ENCODE data around the gene KAZALD1.

KAZALD1 gene

GRCh38 chr10:101044117-101044516, 17.7 kb upstream of the KAZALD1 start:
- Histone ChIP-seq H2BK5ac (ENCODE audit: low read depth, low read length, poor library complexity, severe bottlenecking) (no peak overlapping the region), H2AK5ac (ENCODE audit: low read length, severe bottlenecking) (no peak overlapping the region)
- 71% methylated on average over 2 of the region's 2 CpGs for WGBS

GRCh38 chr10:101046332-101047238, 15.2 kb upstream of the KAZALD1 start:
- H2BK15ac ChIP-seq (ENCODE audit: low read depth, poor library complexity, severe bottlenecking), result no peak overlapping the region
- H3K18ac ChIP-seq (ENCODE audit: low read depth in 1 of 2, low read length in 2 of 2), result no peak overlapping the region
- H3K9ac ChIP-seq (ENCODE audit: low read length), result no peak overlapping the region
- H2BK5ac ChIP-seq (ENCODE audit: low read depth, low read length, poor library complexity, severe bottlenecking), result no peak overlapping the region
- H2AK5ac ChIP-seq (ENCODE audit: low read length, severe bottlenecking), result no peak overlapping the region
- H4K91ac ChIP-seq (ENCODE audit: low read length), result no peak overlapping the region
- H3K27me3 ChIP-seq (ENCODE audit: control insufficient read depth in 1 of 2, insufficient read depth in 1 of 2, low read length in 2 of 2), result peaks cover 46 to 50% of the 10 kb centered on the region in 2 experiments
- no peak for DNase-seq
- H2BK120ac ChIP-seq (ENCODE audit: low read depth, low read length), result no peak overlapping the region
- H3K9me3 ChIP-seq (ENCODE audit: control insufficient read depth, low read length), result no peaks in the 10 kb centered on the region
- no peak overlapping the region for H3K27ac ChIP-seq (ENCODE audit: low read length, poor library complexity, severe bottlenecking)
- peak overlapping the region in 1 of 2 experiments; percentile 28 for H3K23ac ChIP-seq (ENCODE audit: low read length in 2 of 2)
- H3K4me3 ChIP-seq (ENCODE audit: insufficient read depth in 1 of 2, low read depth in 1 of 2, low read length in 2 of 2), result no peak overlapping the region
- H2AFZ ChIP-seq (ENCODE audit: low read depth, low read length), result no peak overlapping the region
- no peak overlapping the region for H3K4me2 ChIP-seq (ENCODE audit: low read length, poor library complexity, severe bottlenecking)
- H3K4ac ChIP-seq (ENCODE audit: low read depth in 1 of 2, low read length in 2 of 2), result no peak overlapping the region
- H4K8ac ChIP-seq (ENCODE audit: low read length), result no peak overlapping the region
- no peaks in the 10 kb centered on the region for H3K79me1 ChIP-seq (replicated peaks; ENCODE audit: low read length, poor library complexity, severe bottlenecking)
- no peak overlapping the region for H2BK12ac ChIP-seq (ENCODE audit: low read length in 2 of 2)
- 17% methylated on average over 24 of the region's 25 CpGs for WGBS
- H3K4me1 ChIP-seq (ENCODE audit: control insufficient read depth, insufficient read depth, low read depth, low read length), result peaks cover 22% of the 10 kb centered on the region
- H3K36me3 ChIP-seq (ENCODE audit: control insufficient read depth in 1 of 2, insufficient read depth in 2 of 2, low read depth in 1 of 2, low read length in 2 of 2), result no peaks in the 10 kb centered on the region
- H3K14ac ChIP-seq (ENCODE audit: low read length in 2 of 2), result no peak overlapping the region

More at GRCh38 chr10:101044117-101044516, 17.7 kb upstream of the KAZALD1 start:
- Histone ChIP-seq H3K14ac (ENCODE audit: low read length in 2 of 2) (no peak overlapping the region), H2BK15ac (ENCODE audit: low read depth, poor library complexity, severe bottlenecking) (no peak overlapping the region), H3K36me3 (ENCODE audit: control insufficient read depth in 1 of 2, insufficient read depth in 2 of 2, low read depth in 1 of 2, low read length in 2 of 2) (peaks cover 14 to 17% of the 10 kb centered on the region in 2 experiments), H3K27ac (ENCODE audit: low read length, poor library complexity, severe bottlenecking) (no peak overlapping the region), H3K9me3 (ENCODE audit: control insufficient read depth, low read length) (no peaks in the 10 kb centered on the region), H4K8ac (ENCODE audit: low read length) (no peak overlapping the region), H3K4ac (ENCODE audit: low read depth in 1 of 2, low read length in 2 of 2) (no peak overlapping the region), H3K4me2 (ENCODE audit: low read length, poor library complexity, severe bottlenecking) (no peak overlapping the region), H3K79me1 (replicated peaks; ENCODE audit: low read length, poor library complexity, severe bottlenecking) (peaks cover 2% of the 10 kb centered on the region), H3K18ac (ENCODE audit: low read depth in 1 of 2, low read length in 2 of 2) (no peak overlapping the region), H3K9ac (ENCODE audit: low read length) (peak overlapping the region; percentile 91), H3K4me1 (ENCODE audit: control insufficient read depth, insufficient read depth, low read depth, low read length) (peaks cover 15% of the 10 kb centered on the region), H3K27me3 (ENCODE audit: control insufficient read depth in 1 of 2, insufficient read depth in 1 of 2, low read length in 2 of 2) (peaks cover 30 to 32% of the 10 kb centered on the region in 2 experiments), H3K4me3 (ENCODE audit: insufficient read depth in 1 of 2, low read depth in 1 of 2, low read length in 2 of 2) (no peak overlapping the region), H3K23ac (ENCODE audit: low read length in 2 of 2) (no peak overlapping the region), H4K91ac (ENCODE audit: low read length) (no peak overlapping the region), H2BK120ac (ENCODE audit: low read depth, low read length) (no peak overlapping the region), H2BK12ac (ENCODE audit: low read length in 2 of 2) (no peak overlapping the region), H2AFZ (ENCODE audit: low read depth, low read length) (no peak overlapping the region)
- no peak for DNase-seq

GRCh38 chr10:101047268-101047667, 14.5 kb upstream of the KAZALD1 start:
- Histone ChIP-seq H3K9ac (ENCODE audit: low read length) (no peak overlapping the region), H3K36me3 (ENCODE audit: control insufficient read depth in 1 of 2, insufficient read depth in 2 of 2, low read depth in 1 of 2, low read length in 2 of 2) (no peaks in the 10 kb centered on the region), H3K4me1 (ENCODE audit: control insufficient read depth, insufficient read depth, low read depth, low read length) (peaks cover 21% of the 10 kb centered on the region), H4K8ac (ENCODE audit: low read length) (no peak overlapping the region), H2AFZ (ENCODE audit: low read depth, low read length) (no peak overlapping the region), H2AK5ac (ENCODE audit: low read length, severe bottlenecking) (no peak overlapping the region), H3K4ac (ENCODE audit: low read depth in 1 of 2, low read length in 2 of 2) (no peak overlapping the region), H3K4me3 (ENCODE audit: insufficient read depth in 1 of 2, low read depth in 1 of 2, low read length in 2 of 2) (no peak overlapping the region), H3K27ac (ENCODE audit: low read length, poor library complexity, severe bottlenecking) (no peak overlapping the region), H3K23ac (ENCODE audit: low read length in 2 of 2) (peak overlapping the region in 1 of 2 experiments; percentile 3), H3K79me1 (replicated peaks; ENCODE audit: low read length, poor library complexity, severe bottlenecking) (no peaks in the 10 kb centered on the region), H2BK12ac (ENCODE audit: low read length in 2 of 2) (no peak overlapping the region), H2BK5ac (ENCODE audit: low read depth, low read length, poor library complexity, severe bottlenecking) (no peak overlapping the region), H3K9me3 (ENCODE audit: control insufficient read depth, low read length) (no peaks in the 10 kb centered on the region), H2BK15ac (ENCODE audit: low read depth, poor library complexity, severe bottlenecking) (no peak overlapping the region), H4K91ac (ENCODE audit: low read length) (no peak overlapping the region), H3K14ac (ENCODE audit: low read length in 2 of 2) (no peak overlapping the region), H3K4me2 (ENCODE audit: low read length, poor library complexity, severe bottlenecking) (no peak overlapping the region), H3K18ac (ENCODE audit: low read depth in 1 of 2, low read length in 2 of 2) (no peak overlapping the region), H2BK120ac (ENCODE audit: low read depth, low read length) (no peak overlapping the region), H3K27me3 (ENCODE audit: control insufficient read depth in 1 of 2, insufficient read depth in 1 of 2, low read length in 2 of 2) (peaks cover 46 to 50% of the 10 kb centered on the region in 2 experiments)
- no peak for DNase-seq
- WGBS, result 15% methylated on average over 15 of the region's 16 CpGs

- Histone ChIP-seq H2BK120ac (ENCODE audit: low read depth, low read length) (no peak overlapping the region), H2BK15ac (ENCODE audit: low read depth, poor library complexity, severe bottlenecking) (no peak overlapping the region), H3K9me3 (ENCODE audit: control insufficient read depth, low read length) (no peaks in the 10 kb centered on the region), H3K4ac (ENCODE audit: low read depth in 1 of 2, low read length in 2 of 2) (no peak overlapping the region), H3K14ac (ENCODE audit: low read length in 2 of 2) (no peak overlapping the region), H3K79me1 (replicated peaks; ENCODE audit: low read length, poor library complexity, severe bottlenecking) (peaks cover under 1% of the 10 kb centered on the region), H3K4me2 (ENCODE audit: low read length, poor library complexity, severe bottlenecking) (no peak overlapping the region), H2BK5ac (ENCODE audit: low read depth, low read length, poor library complexity, severe bottlenecking) (no peak overlapping the region), H4K91ac (ENCODE audit: low read length) (no peak overlapping the region), H3K23ac (ENCODE audit: low read length in 2 of 2) (no peak overlapping the region), H4K8ac (ENCODE audit: low read length) (no peak overlapping the region), H3K18ac (ENCODE audit: low read depth in 1 of 2, low read length in 2 of 2) (no peak overlapping the region), H3K27ac (ENCODE audit: low read length, poor library complexity, severe bottlenecking) (no peak overlapping the region), H3K36me3 (ENCODE audit: control insufficient read depth in 1 of 2, insufficient read depth in 2 of 2, low read depth in 1 of 2, low read length in 2 of 2) (no peaks in the 10 kb centered on the region), H2AK5ac (ENCODE audit: low read length, severe bottlenecking) (no peak overlapping the region), H3K9ac (ENCODE audit: low read length) (no peak overlapping the region), H3K4me3 (ENCODE audit: insufficient read depth in 1 of 2, low read depth in 1 of 2, low read length in 2 of 2) (no peak overlapping the region), H3K4me1 (ENCODE audit: control insufficient read depth, insufficient read depth, low read depth, low read length) (peaks cover 22% of the 10 kb centered on the region), H3K27me3 (ENCODE audit: control insufficient read depth in 1 of 2, insufficient read depth in 1 of 2, low read length in 2 of 2) (peaks cover 46 to 50% of the 10 kb centered on the region in 2 experiments), H2AFZ (ENCODE audit: low read depth, low read length) (no peak overlapping the region), H2BK12ac (ENCODE audit: low read length in 2 of 2) (no peak overlapping the region)
- WGBS, result 8% methylated on average over 58 of the region's 62 CpGs
- DNase-seq, result no peak
Observed at GRCh38 chr10:101047961-101048892, 13.6 kb upstream of the KAZALD1 start.

Measured in mesenchymal stem cell (in vitro differentiated cells and primary cell).